ENCODE measurements around the gene OGN. TPM values are rescaled to one million over a fixed set of nuclear protein-coding genes. Genes with fewer than 3 reads are reported as not detected.

The OGN gene
- total RNA-seq, 1 donor from 2014 or later, result not detected

DNA sequence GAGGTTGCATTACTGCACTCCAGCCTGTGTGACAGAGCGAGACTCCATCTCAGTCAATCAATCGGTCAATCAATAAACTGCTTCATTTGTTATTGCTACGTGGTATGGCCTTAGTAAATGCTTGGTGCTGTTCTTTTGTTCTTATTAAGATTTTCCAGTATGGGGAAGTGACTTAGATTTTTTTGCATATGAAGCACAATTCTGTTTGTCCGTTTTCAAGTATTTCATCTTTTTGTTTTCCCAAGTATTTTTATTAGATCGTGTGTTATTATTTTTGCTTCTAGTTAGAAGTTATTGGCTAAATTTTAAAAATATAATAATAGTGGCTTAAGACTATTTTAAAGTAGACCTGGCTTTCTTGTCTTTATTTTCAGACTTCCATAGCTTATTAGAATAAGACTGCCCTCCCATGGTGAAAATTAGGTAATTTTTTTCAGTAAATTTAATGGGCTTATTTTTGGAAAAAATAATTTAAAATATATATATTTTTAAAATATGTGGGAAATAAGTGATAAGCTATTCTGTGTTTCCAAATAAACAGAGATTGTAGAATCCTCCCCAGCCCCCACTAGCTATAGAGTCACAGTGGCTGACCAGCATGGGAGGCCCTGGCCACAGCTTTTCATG lies 34.6 kb upstream of the OGN start:
- H3K27me3 ChIP-seq (ENCODE audit: control insufficient read depth, insufficient read depth, low read length), result no peaks in the 10 kb centered on the region
- no peaks in the 10 kb centered on the region for H3K36me3 ChIP-seq (ENCODE audit: control insufficient read depth, insufficient read depth, low read length)
- H3K4me3 ChIP-seq (ENCODE audit: low read depth, low read length), result no peak overlapping the region
- TF ChIP-seq, protein P1, sequence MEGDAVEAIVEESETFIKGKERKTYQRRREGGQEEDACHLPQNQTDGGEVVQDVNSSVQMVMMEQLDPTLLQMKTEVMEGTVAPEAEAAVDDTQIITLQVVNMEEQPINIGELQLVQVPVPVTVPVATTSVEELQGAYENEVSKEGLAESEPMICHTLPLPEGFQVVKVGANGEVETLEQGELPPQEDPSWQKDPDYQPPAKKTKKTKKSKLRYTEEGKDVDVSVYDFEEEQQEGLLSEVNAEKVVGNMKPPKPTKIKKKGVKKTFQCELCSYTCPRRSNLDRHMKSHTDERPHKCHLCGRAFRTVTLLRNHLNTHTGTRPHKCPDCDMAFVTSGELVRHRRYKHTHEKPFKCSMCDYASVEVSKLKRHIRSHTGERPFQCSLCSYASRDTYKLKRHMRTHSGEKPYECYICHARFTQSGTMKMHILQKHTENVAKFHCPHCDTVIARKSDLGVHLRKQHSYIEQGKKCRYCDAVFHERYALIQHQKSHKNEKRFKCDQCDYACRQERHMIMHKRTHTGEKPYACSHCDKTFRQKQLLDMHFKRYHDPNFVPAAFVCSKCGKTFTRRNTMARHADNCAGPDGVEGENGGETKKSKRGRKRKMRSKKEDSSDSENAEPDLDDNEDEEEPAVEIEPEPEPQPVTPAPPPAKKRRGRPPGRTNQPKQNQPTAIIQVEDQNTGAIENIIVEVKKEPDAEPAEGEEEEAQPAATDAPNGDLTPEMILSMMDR (IDR thresholded peaks at IDR 0.05; ENCODE audit: insufficient read depth, low read length, poor library complexity, severe bottlenecking), result no peak
- no peak for DNase-seq (ENCODE audit: low read depth)

GRCh38 chr9:92435263-92435662 lies 30.9 kb upstream of the OGN start:
- TF ChIP-seq, protein P1 (IDR thresholded peaks at IDR 0.05; ENCODE audit: insufficient read depth, low read length, poor library complexity, severe bottlenecking), result no peak
- Histone ChIP-seq H3K4me3 (ENCODE audit: low read depth, low read length) (no peak overlapping the region), H3K36me3 (ENCODE audit: control insufficient read depth, insufficient read depth, low read length) (no peaks in the 10 kb centered on the region), H3K27me3 (ENCODE audit: control insufficient read depth, insufficient read depth, low read length) (no peaks in the 10 kb centered on the region)
- no peak for DNase-seq (ENCODE audit: low read depth)

- no peak for DNase-seq (ENCODE audit: low read depth)
- no peaks in the 10 kb centered on the region for H3K36me3 ChIP-seq (ENCODE audit: control insufficient read depth, insufficient read depth, low read length)
- H3K27me3 ChIP-seq (ENCODE audit: control insufficient read depth, insufficient read depth, low read length), result no peaks in the 10 kb centered on the region
- no peak overlapping the region for H3K4me3 ChIP-seq (ENCODE audit: low read depth, low read length)
- TF ChIP-seq, protein P1 (IDR thresholded peaks at IDR 0.05; ENCODE audit: insufficient read depth, low read length, poor library complexity, severe bottlenecking), result no peak
Observed at GRCh38 chr9:92432972-92433548, 28.7 kb upstream of the OGN start.

- no peaks in the 10 kb centered on the region for H3K36me3 ChIP-seq (ENCODE audit: control insufficient read depth, insufficient read depth, low read length)
Observed at GRCh38 chr9:92432350-92432749, 28.0 kb upstream of the OGN start.

GRCh38 chr9:92429836-92430235 lies 25.5 kb upstream of the OGN start:
- H3K4me3 ChIP-seq (ENCODE audit: low read depth, low read length), result no peak overlapping the region
- no peak for DNase-seq (ENCODE audit: low read depth)
- H3K36me3 ChIP-seq (ENCODE audit: control insufficient read depth, insufficient read depth, low read length), result no peaks in the 10 kb centered on the region
- TF ChIP-seq, protein P1 (IDR thresholded peaks at IDR 0.05; ENCODE audit: insufficient read depth, low read length, poor library complexity, severe bottlenecking), result no peak
- no peaks in the 10 kb centered on the region for H3K27me3 ChIP-seq (ENCODE audit: control insufficient read depth, insufficient read depth, low read length)

More at GRCh38 chr9:92432350-92432749, 28.0 kb upstream of the OGN start:
- DNase-seq (ENCODE audit: low read depth), result no peak
- Histone ChIP-seq H3K4me3 (ENCODE audit: low read depth, low read length) (no peak overlapping the region), H3K27me3 (ENCODE audit: control insufficient read depth, insufficient read depth, low read length) (no peaks in the 10 kb centered on the region)
- TF ChIP-seq, protein P1 (IDR thresholded peaks at IDR 0.05; ENCODE audit: insufficient read depth, low read length, poor library complexity, severe bottlenecking), result no peak
